Suprapubic skin (tissue), 4 donors: ENCODE data around the gene ELAVL2. TPM values are rescaled to one million over a fixed set of nuclear protein-coding genes. Genes with fewer than 3 reads are reported as not detected.

Experiments used
- DNase-seq, 2 donors: peaks; one replicate each; pipeline ENCODE4 v3.0.0-alpha.2; 2019; ENCODE audit warnings: low spot score in 2 of 2
- H3K27ac ChIP-seq: fragments of 200-600 bp; sonication (generic); one replicate; pipeline ENCODE4 v1.5.1; 2019
- H3K27me3 ChIP-seq: fragments of 200-600 bp; sonication (generic); one replicate; pipeline ENCODE4 v1.5.1; 2019
- H3K36me3 ChIP-seq: fragments of 200-600 bp; sonication (generic); one replicate; pipeline ENCODE4 v1.5.1; 2019
- H3K4me1 ChIP-seq: fragments of 200-600 bp; sonication (generic); one replicate; pipeline ENCODE4 v1.5.1; 2019
- H3K4me3 ChIP-seq: fragments of 200-600 bp; sonication (generic); one replicate; pipeline ENCODE4 v1.5.1; 2019; ENCODE audit warnings: mild to moderate bottlenecking
- H3K9me3 ChIP-seq: fragments of 200-600 bp; sonication (generic); one replicate; pipeline ENCODE4 v1.5.1; 2019
- EP300 ChIP-seq: sonication (generic); formaldehyde crosslinking; IDR thresholded peaks from one replicate; pipeline ENCODE4 v1.6.1; 2017; ENCODE audit warnings: antibody characterized with exemption
- POLR2A ChIP-seq, 2 donors: fragments of 450-650 bp; IDR thresholded peaks; one replicate each; pipeline ENCODE4 v1.6.1; 2017; ENCODE audit warnings: antibody characterized with exemption in 2 of 2, mild to moderate bottlenecking in 2 of 2, moderate library complexity in 2 of 2
- POLR2AphosphoS5 ChIP-seq, 3 donors: sonication (generic); formaldehyde crosslinking; IDR thresholded peaks; one replicate each; pipeline ENCODE4 v1.6.1; 2017; ENCODE audit warnings: antibody characterized with exemption in 3 of 3
- whole genome bisulfite sequencing: methylation state at CpG from one replicate; pipeline ENCODE4 v1.1.5; 2018; 5-methylcytosine and 5-hydroxymethylcytosine counted together
- total RNA-seq, 4 donors: library from RNA; depleted of rRNA; stranded (reverse); fragments of >200 nt; gene quantifications; one replicate each; pipeline ENCODE4 v1.1.0, GENCODE V29; 2016
- TF ChIP-seq, protein P1 (sequence below), 2 donors: fragments of 200-600 bp in 1 of 2; fragments of 450-650 bp in 1 of 2; sonication (generic) in 1 of 2; IDR thresholded peaks; one replicate each; pipeline ENCODE4 v1.5.1; 2016 to 2019; ENCODE audit warnings: antibody characterized with exemption in 2 of 2, mild to moderate bottlenecking in 1 of 2, moderate library complexity in 1 of 2

The ELAVL2 gene
- total RNA-seq, 4 donors from 2014 or later, result 0.48 to 0.59 (median 0.55) TPM

DNA sequence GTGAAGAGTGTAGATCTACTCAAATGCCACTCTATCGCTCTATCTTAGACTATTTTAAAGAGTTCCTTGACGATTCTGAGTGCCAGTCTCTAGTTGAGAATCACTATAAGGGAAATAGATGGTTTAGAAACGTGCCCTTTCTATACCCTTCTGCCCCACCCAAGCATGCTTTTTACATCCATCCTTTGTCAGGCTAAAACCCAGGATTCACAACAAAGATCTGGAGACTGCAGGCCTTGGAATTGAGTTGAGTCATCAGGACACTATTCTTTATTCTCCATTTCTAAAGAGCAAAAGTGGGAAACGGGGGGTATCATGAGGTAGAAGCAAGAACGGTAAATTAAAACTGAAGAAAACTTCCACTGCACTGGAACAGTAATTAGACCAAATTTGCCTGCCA is 48.7 kb downstream of the ELAVL2 start:
- no peak overlapping the region for H3K4me3 ChIP-seq
- TF ChIP-seq, protein P1, sequence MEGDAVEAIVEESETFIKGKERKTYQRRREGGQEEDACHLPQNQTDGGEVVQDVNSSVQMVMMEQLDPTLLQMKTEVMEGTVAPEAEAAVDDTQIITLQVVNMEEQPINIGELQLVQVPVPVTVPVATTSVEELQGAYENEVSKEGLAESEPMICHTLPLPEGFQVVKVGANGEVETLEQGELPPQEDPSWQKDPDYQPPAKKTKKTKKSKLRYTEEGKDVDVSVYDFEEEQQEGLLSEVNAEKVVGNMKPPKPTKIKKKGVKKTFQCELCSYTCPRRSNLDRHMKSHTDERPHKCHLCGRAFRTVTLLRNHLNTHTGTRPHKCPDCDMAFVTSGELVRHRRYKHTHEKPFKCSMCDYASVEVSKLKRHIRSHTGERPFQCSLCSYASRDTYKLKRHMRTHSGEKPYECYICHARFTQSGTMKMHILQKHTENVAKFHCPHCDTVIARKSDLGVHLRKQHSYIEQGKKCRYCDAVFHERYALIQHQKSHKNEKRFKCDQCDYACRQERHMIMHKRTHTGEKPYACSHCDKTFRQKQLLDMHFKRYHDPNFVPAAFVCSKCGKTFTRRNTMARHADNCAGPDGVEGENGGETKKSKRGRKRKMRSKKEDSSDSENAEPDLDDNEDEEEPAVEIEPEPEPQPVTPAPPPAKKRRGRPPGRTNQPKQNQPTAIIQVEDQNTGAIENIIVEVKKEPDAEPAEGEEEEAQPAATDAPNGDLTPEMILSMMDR (IDR thresholded peaks at IDR 0.05), result no peak
- TF ChIP-seq POLR2AphosphoS5 (IDR thresholded peaks at IDR 0.05), result no peak
- no peak for TF ChIP-seq EP300
- TF ChIP-seq POLR2A (IDR thresholded peaks at IDR 0.05), result no peak
- H3K4me1 ChIP-seq, result peaks cover 6% of the 10 kb centered on the region
- H3K36me3 ChIP-seq, result no peaks in the 10 kb centered on the region
- H3K27me3 ChIP-seq, result no peaks in the 10 kb centered on the region
- no peaks in the 10 kb centered on the region for H3K9me3 ChIP-seq
- WGBS, result 94% methylated on average over 5 of the region's 5 CpGs
- no peak for DNase-seq
- no peak overlapping the region for H3K27ac ChIP-seq

DNA sequence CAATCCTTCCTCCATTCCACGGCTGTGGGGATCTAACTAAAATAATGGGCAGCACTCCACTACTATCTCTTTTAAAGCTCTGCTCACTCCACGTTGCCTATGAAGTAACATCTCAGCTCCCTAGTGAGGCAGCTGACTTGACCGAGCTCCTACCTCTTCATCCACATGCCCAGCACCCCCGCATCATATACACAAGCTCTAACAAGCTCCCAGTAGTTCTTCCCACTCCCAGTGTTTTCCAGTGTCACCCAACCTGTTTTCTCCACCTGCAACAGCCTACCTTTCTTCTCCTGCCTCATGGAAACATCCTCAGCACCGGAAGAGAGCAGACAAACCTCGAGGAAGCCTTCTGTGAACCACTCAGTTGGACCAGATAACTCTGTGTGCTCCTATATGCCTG is 50.5 kb downstream of the ELAVL2 start:
- no peaks in the 10 kb centered on the region for H3K27me3 ChIP-seq
- 73% methylated on average over 6 of the region's 6 CpGs for WGBS
- H3K9me3 ChIP-seq, result no peaks in the 10 kb centered on the region
- H3K27ac ChIP-seq, result no peak overlapping the region
- H3K4me3 ChIP-seq, result no peak overlapping the region
- TF ChIP-seq EP300 (no peak), POLR2A (IDR thresholded peaks at IDR 0.05) (no peak), POLR2AphosphoS5 (IDR thresholded peaks at IDR 0.05) (no peak)
- TF ChIP-seq, protein P1 (IDR thresholded peaks at IDR 0.05), result no peak
- no peak for DNase-seq
- H3K4me1 ChIP-seq, result peaks cover 6% of the 10 kb centered on the region
- no peaks in the 10 kb centered on the region for H3K36me3 ChIP-seq

DNA sequence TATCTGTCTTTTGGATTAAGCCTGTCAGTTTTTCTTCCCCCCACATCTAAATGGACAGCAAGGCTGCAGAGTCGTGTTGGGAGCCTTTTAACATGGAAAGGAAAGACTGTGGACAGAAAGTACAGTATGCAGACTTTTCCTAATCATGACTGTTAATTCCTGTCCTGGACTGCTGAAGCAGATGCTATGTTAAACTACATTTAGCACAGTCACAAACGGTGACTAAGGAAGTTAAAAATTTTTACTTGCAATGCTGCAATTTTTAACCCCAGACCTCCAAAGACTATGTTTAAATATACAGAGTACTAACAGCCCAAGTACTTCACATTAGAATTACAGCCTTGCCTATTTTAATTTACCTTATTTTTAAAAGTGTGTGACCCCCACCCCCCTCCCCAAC is 51.8 kb downstream of the ELAVL2 start:
- 40% methylated on average over 2 of the region's 2 CpGs for WGBS
- no peaks in the 10 kb centered on the region for H3K36me3 ChIP-seq
- no peak overlapping the region for H3K4me3 ChIP-seq
- H3K27ac ChIP-seq, result no peak overlapping the region
- H3K9me3 ChIP-seq, result no peaks in the 10 kb centered on the region
- peaks cover 3% of the 10 kb centered on the region for H3K4me1 ChIP-seq
- H3K27me3 ChIP-seq, result no peaks in the 10 kb centered on the region
- DNase-seq, result no peak
- TF ChIP-seq POLR2AphosphoS5 (IDR thresholded peaks at IDR 0.05) (no peak), POLR2A (IDR thresholded peaks at IDR 0.05) (no peak), EP300 (no peak)
- TF ChIP-seq, protein P1 (IDR thresholded peaks at IDR 0.05), result no peak

DNA sequence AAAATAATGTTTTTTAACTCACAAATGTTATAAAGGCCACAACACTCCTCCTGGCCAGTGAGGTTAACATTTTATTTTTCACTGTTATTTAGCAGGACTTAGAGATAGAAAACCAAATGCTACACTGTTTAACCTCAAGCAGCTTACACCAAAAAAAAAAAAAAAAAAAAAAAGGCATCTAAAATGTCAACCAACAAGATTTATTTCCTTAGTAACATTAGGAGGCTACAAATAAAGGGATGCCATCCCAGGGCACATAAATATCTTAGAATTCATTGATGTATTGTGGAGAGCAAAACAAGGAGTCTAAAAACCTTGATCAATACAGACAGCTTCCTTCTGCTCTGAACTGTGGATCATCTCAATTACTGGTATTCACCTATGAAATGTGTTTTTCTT is 53.7 kb downstream of the ELAVL2 start:
- Histone ChIP-seq H3K27ac (no peak overlapping the region), H3K9me3 (no peaks in the 10 kb centered on the region), H3K4me3 (no peak overlapping the region), H3K36me3 (no peaks in the 10 kb centered on the region), H3K4me1 (no peaks in the 10 kb centered on the region), H3K27me3 (no peaks in the 10 kb centered on the region)
- no peak for TF ChIP-seq EP300
- TF ChIP-seq, protein P1 (IDR thresholded peaks at IDR 0.05), result no peak
- no peak for TF ChIP-seq POLR2AphosphoS5 (IDR thresholded peaks at IDR 0.05)
- TF ChIP-seq POLR2A (IDR thresholded peaks at IDR 0.05), result no peak
- no peak for DNase-seq

DNA sequence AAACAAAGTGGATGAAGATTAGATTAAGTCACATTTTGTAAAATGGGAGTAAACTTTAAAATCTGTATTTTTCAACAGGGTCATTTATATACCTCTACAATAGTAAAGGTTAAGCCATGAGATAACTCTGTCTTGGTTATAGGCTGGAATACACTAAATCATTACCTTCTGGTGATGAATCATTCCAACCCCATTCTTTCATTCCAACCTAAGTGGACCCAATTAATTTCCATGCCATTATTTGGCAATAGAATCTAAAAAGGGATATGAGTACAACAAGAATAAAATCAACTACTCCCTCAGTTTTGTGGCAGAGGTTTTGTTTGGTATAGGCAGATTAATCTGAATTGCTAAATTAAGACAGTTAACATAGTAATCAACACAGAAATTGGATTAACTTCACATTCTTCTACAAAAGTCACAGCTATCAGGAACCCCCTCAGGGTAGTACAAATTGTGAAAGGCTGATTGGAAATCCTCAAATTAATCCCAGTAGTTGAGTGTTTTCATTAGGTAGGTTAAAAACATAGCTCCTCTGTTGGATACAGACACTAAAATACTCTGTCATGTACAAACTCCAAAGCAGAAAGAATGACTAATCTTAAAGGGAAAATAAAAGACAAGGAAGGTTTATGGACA is 54.2 kb downstream of the ELAVL2 start:
- no peaks in the 10 kb centered on the region for H3K27me3 ChIP-seq
- H3K4me1 ChIP-seq, result no peaks in the 10 kb centered on the region
- H3K36me3 ChIP-seq, result no peaks in the 10 kb centered on the region
- no peak overlapping the region for H3K4me3 ChIP-seq
- no peaks in the 10 kb centered on the region for H3K9me3 ChIP-seq
- no peak overlapping the region for H3K27ac ChIP-seq
- DNase-seq, result no peak
- TF ChIP-seq POLR2AphosphoS5 (IDR thresholded peaks at IDR 0.05), result no peak
- TF ChIP-seq, protein P1 (IDR thresholded peaks at IDR 0.05), result no peak
